Adrenal gland (tissue), 12 donors: ENCODE measurements around the gene ARFGAP3. TPM values are rescaled to one million over a fixed set of nuclear protein-coding genes. Genes with fewer than 3 reads are reported as not detected.

Experiments
- DNase-seq, 7 donors: peaks; one replicate each; pipeline ENCODE4 v3.0.0-alpha.2; 2019 to 2020
- H3K27ac ChIP-seq, 5 donors: fragments of 200-600 bp; sonication (generic) in 4 of 5; 1 replicate in 3 of 5; 2 replicates in 2 of 5; pipeline versions ENCODE4 v1.5.1 to v1.8.0; 2016 to 2020; ENCODE audit warnings: mild to moderate bottlenecking in 1 of 5
- H3K27me3 ChIP-seq: fragments of 200-600 bp; 2 replicates; pipeline ENCODE4 v1.8.0; 2021
- H3K36me3 ChIP-seq, 2 donors: fragments of 200-600 bp; replicated peaks in 1 of 2; 1 replicate in 1 of 2; 2 replicates in 1 of 2; pipeline versions ENCODE4 v1.5.1 to v1.8.0; 2018 to 2022
- H3K4me1 ChIP-seq, 2 donors: fragments of 200-600 bp; replicated peaks in 1 of 2; 1 replicate in 1 of 2; 2 replicates in 1 of 2; pipeline versions ENCODE4 v1.5.1 to v1.8.0; 2018 to 2021
- H3K4me3 ChIP-seq, 4 donors: fragments of 200-600 bp; sonication (generic) in 3 of 4; one replicate each; pipeline ENCODE4 v1.5.1; 2016 to 2018
- H3K9me3 ChIP-seq, 3 donors: fragments of 200-600 bp; sonication (generic) in 1 of 3; replicated peaks in 1 of 3; 1 replicate in 2 of 3; 2 replicates in 1 of 3; pipeline versions ENCODE4 v1.5.1 to v1.8.0; 2016 to 2021
- CTCF ChIP-seq, 6 experiments: fragments of 450-650 bp in 4 of 6; fragments of 200-600 bp in 2 of 6; sonication (generic) in 1 of 6; IDR thresholded peaks; 1 replicate in 5 of 6; 2 replicates in 1 of 6; pipeline versions ENCODE4 v1.5.1 to v1.8.0; 2016 to 2021; ENCODE audit warnings: antibody characterized with exemption in 6 of 6, mild to moderate bottlenecking in 2 of 6, moderate library complexity in 1 of 6
- POLR2A ChIP-seq, 2 donors: fragments of 450-650 bp; IDR thresholded peaks; one replicate each; pipeline ENCODE4 v1.6.1; 2017; ENCODE audit warnings: antibody characterized with exemption in 2 of 2, mild to moderate bottlenecking in 2 of 2, moderate library complexity in 1 of 2
- WGBS, 4 donors: extraction: QIAGEN DNeasy Blood & Tissue Kit in 2 of 4; methylation state at CpG; one replicate each; pipeline versions ENCODE4 v1.1.5 to v1.1.7; 2013 to 2017; 5-methylcytosine and 5-hydroxymethylcytosine counted together
- intact Hi-C, 2 donors: fragments of 100-400 bp; cut with DNase I; formaldehyde crosslinking; loops; one replicate each; pipeline versions ENCODE4 v1.14.1 to v1.15.0; 2022 to 2023
- polyA plus RNA-seq, 3 donors: library from polyadenylated mRNA; stranded (reverse); fragments of 200-250 nt in 2 of 3; fragments of 350-450 nt in 1 of 3; fragmentation: Illumina TruSeq in 1 of 3; extraction: RNeasy Lipid Tissue Mini Kit (QIAGEN cat#74804) in 1 of 3; gene quantifications; one replicate each; pipeline ENCODE4 v1.2.3, GENCODE V29; 2013 to 2014
- total RNA-seq, 9 donors: library from RNA; depleted of rRNA in 4 of 9; stranded (reverse); fragments of >200 nt in 4 of 9; fragments of 120-200 nt in 1 of 9; fragmentation: NEBNext Ultra II Directional in 1 of 9; extraction: Animal tissue kit (Norgen Biotek cat#: 25700) in 1 of 9; gene quantifications; one replicate each; pipeline versions ENCODE4 v1.1.0 to v1.2.4, GENCODE V29; 2013 to 2023
- donor health status: healthy with polysubstance abuse.
- donor health status: Bipolar disorder and iron deficiency.
- donor health status: DM: yes; HTN: yes; CAD: no.
- donor health status: DM: no; HTN: no; CAD: no.
- donor health status: DM: no; HTN: no; CAD: no.
- donor health status: DM: yes; HTN: yes; CAD: no.

The ARFGAP3 gene
- total and polyA plus RNA-seq, 12 donors, result 48.7 to 268 (median 118) TPM

DNA sequence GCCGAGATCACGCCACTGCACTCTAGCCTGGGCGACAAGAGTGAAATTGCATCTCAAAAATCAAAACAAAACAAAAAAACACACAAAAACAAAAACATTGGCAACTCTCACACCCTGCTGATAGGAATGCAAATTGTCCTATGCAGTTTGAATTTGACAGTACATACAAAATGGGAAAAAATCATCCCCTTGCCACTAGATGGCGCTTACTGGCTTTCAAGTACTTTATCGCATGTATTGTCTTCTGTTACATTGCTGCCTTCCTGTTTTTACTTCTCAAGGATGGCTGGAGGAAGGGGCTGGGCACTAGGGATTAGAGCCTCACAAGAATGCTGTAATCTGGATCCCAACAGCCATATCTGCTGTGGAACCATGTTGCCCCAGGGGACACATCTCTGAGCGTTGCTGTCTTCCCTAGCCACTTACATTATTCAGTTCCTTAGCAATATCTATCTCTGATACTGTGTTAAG lies 77.0 kb downstream of the ARFGAP3 start:
- Histone ChIP-seq H3K36me3 (no peaks in the 10 kb centered on the region), H3K27ac (no peak overlapping the region), H3K27me3 (no peaks in the 10 kb centered on the region), H3K4me3 (no peak overlapping the region), H3K9me3 (no peaks in the 10 kb centered on the region), H3K4me1 (no peaks in the 10 kb centered on the region)
- no peak for TF ChIP-seq POLR2A (IDR thresholded peaks at IDR 0.05)
- TF ChIP-seq CTCF (IDR thresholded peaks at IDR 0.05), result peak; percentile 81 to 98 (median 90)
- WGBS, 4 donors, result 13 to 25% (median 19%) methylated on average over 6 of the region's 6 CpGs
- peak; percentile 52 to 88 (median 74) for DNase-seq
- intact Hi-C loops, result loop anchor here in 1 of 2 donors (10.0 kb wide), 1 partner anchor 115 kb away; no protein-coding TSS in a partner anchor

DNA sequence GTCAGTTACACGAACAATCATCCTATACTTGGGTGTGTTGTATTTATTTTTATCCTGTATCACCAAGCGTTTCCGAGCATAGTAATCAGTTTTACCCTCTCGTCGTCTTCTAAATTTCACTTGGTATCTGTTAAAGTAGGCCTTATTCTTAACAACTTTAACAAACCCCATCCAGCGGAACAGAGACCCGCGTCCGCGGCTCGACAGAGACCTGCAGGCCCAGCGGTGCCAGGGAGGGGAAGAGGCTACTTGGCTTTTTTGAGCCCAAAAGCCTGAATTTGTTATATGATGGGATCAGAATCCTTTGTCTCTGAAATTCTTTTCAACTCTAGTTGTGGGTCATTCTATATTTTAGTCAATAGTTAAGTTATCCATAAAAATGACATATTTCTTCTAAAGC lies 79.9 kb downstream of the ARFGAP3 start:
- DNase-seq, result no peak
- intact Hi-C loops, result no loop called here
- Histone ChIP-seq H3K27ac (no peak overlapping the region), H3K36me3 (no peaks in the 10 kb centered on the region), H3K9me3 (no peaks in the 10 kb centered on the region), H3K27me3 (no peaks in the 10 kb centered on the region), H3K4me1 (peaks cover 6 to 11% of the 10 kb centered on the region in 2 donors), H3K4me3 (no peak overlapping the region)
- WGBS, 4 donors, result 93 to 97% (median 96%) methylated on average over 12 of the region's 12 CpGs
- no peak for TF ChIP-seq POLR2A (IDR thresholded peaks at IDR 0.05)
- TF ChIP-seq CTCF (IDR thresholded peaks at IDR 0.05), result no peak

DNA sequence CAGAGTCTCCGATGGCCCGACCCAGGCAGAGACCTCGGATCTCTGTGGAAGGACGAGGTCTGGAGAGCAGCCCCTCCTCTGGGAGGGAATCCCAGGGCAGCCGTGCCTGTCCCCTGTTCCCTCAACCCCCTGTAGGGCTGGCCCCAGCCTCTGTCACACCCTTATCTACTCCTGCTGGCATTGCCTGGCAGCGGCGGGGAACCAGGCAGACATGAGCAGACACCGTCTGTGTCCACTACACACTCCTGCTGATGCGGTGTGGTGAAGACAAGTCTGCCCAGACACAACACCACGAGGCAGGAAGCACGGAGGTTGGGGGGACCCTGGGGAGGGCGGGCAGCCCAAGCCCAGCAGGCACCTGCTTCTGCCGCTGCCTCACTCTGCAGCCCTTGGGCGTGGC lies 83.9 kb downstream of the ARFGAP3 start:
- H3K4me3 ChIP-seq, result no peak overlapping the region
- TF ChIP-seq CTCF (IDR thresholded peaks at IDR 0.05) (no peak), POLR2A (IDR thresholded peaks at IDR 0.05) (peak in 1 of 2 donors; percentile 26)
- H3K36me3 ChIP-seq, result no peaks in the 10 kb centered on the region
- H3K27me3 ChIP-seq, result no peaks in the 10 kb centered on the region
- peak overlapping the region; percentile 22 to 67 (median 43) for H3K27ac ChIP-seq
- H3K9me3 ChIP-seq, result no peaks in the 10 kb centered on the region
- H3K4me1 ChIP-seq, result peaks cover 13 to 22% of the 10 kb centered on the region in 2 donors
- DNase-seq, result peak in 4 of 7 donors; percentile 56 to 72 (median 68)
- intact Hi-C loops, result no loop called here
- 28 to 43% (median 31%) methylated on average over 6 to 14 of the region's 14 CpGs for WGBS, 4 donors

DNA sequence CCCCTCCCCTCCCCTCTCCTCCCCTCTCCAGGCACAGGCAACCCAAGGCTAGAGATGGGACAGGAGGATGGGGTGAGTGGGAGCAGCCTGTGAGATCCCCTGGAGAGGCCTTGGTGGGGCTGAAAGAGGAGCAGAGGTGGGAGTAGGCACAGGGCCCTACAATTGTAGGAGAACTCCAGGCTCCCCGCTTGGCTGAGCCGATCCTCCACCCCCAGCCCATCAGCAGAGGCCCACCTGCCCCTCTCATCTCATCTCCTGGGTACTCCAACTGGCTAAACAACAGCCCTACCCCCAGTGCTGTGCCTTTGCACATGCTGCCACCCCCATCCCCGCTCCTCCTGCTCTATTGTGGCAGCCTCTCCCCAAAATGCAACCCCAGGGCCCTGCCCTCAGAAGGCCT lies 84.4 kb downstream of the ARFGAP3 start:
- intact Hi-C loops, result no loop called here
- H3K4me3 ChIP-seq, result no peak overlapping the region

More for the DNA sequence above, 84.4 kb downstream of the ARFGAP3 start:
- no peak for DNase-seq
- 92 to 100% (median 100%) methylated on average over 1 to 3 of the region's 3 CpGs for WGBS, 4 donors
- TF ChIP-seq POLR2A (IDR thresholded peaks at IDR 0.05), result no peak
- TF ChIP-seq CTCF (IDR thresholded peaks at IDR 0.05), result no peak
- Histone ChIP-seq H3K36me3 (no peaks in the 10 kb centered on the region), H3K4me1 (peaks cover 13 to 22% of the 10 kb centered on the region in 2 donors), H3K27me3 (no peaks in the 10 kb centered on the region), H3K9me3 (no peaks in the 10 kb centered on the region), H3K27ac (peak overlapping the region in 4 of 5 donors; percentile 27 to 67 (median 54))
